GM18951 (cell line): ENCODE data around the gene TNFAIP2.

Experiments used
- POLR2A ChIP-seq: IDR thresholded peaks from 4 replicates; pipeline ENCODE4 v1.6.1; 2011; ENCODE audit warnings: mild to moderate bottlenecking; ENCODE audit not compliant: insufficient read length, insufficient read depth; ENCODE audit errors: extremely low read depth
- in situ Hi-C: fragments of 300-500 bp; cut with MboI; formaldehyde crosslinking; loops from one replicate; pipeline ENCODE4 v1.12.0; 2022; ENCODE audit warnings: low sequenced_read_pairs, mixed read lengths, inconsistent platforms; ENCODE audit not compliant: unreplicated experiment

The TNFAIP2 gene

GRCh38 chr14:103088921-103089320 is 34.3 kb upstream of the TNFAIP2 start:
- in situ Hi-C loops, result loop anchor here (10.0 kb wide), 1 partner anchor 196 kb away; no protein-coding TSS in a partner anchor
- no peak for TF ChIP-seq POLR2A

- no peak for TF ChIP-seq POLR2A
Measured at GRCh38 chr14:103089386-103090335, 33.6 kb upstream of the TNFAIP2 start.

GRCh38 chr14:103090481-103091020 is 32.7 kb upstream of the TNFAIP2 start:
- in situ Hi-C loops, result no loop called here
- no peak for TF ChIP-seq POLR2A

More at GRCh38 chr14:103089386-103090335, 33.6 kb upstream of the TNFAIP2 start:
- in situ Hi-C loops, result loop anchor here (10.0 kb wide), 1 partner anchor 195 kb away; no protein-coding TSS in a partner anchor

- TF ChIP-seq POLR2A, result no peak
- in situ Hi-C loops, result no loop called here
Measured at GRCh38 chr14:103091041-103091882, 32.0 kb upstream of the TNFAIP2 start.

- TF ChIP-seq POLR2A, result no peak
- in situ Hi-C loops, result no loop called here
Measured at GRCh38 chr14:103091883-103092222, 31.4 kb upstream of the TNFAIP2 start.

- no peak for TF ChIP-seq POLR2A
- in situ Hi-C loops, result no loop called here
Measured at GRCh38 chr14:103093856-103094405, 29.3 kb upstream of the TNFAIP2 start.

GRCh38 chr14:103094406-103095209 is 28.7 kb upstream of the TNFAIP2 start, which contains the start of gene EXOC3L4:
Gene EXOC3L4, plus strand, starts transcription at chr14:103094725. Its CDS starts 5,495 bp downstream, at chr14:103100220.
- in situ Hi-C loops, result no loop called here
- TF ChIP-seq POLR2A, result no peak

- no peak for TF ChIP-seq POLR2A
- in situ Hi-C loops, result no loop called here
Measured at GRCh38 chr14:103095210-103095778, 28.0 kb upstream of the TNFAIP2 start.

- in situ Hi-C loops, result no loop called here
- TF ChIP-seq POLR2A, result no peak
Measured at GRCh38 chr14:103096387-103096786, 26.9 kb upstream of the TNFAIP2 start.

- TF ChIP-seq POLR2A, result no peak
- in situ Hi-C loops, result no loop called here
Measured at GRCh38 chr14:103097244-103097993, 25.8 kb upstream of the TNFAIP2 start.
